M059J (cell line): ENCODE results near the gene ZBTB32. TPM values are rescaled to one million over a fixed set of nuclear protein-coding genes. Genes with fewer than 3 reads are reported as not detected.

ENCODE experiments used
- DNase-seq: peaks from one replicate; pipeline ENCODE4 v3.0.0-alpha.2; 2012; ENCODE audit warnings: low read depth
- total RNA-seq: library from RNA; depleted of rRNA; stranded (reverse); fragments of >200 nt; shearing (Covaris generic); gene quantifications from 2 replicates; pipeline ENCODE4 v1.2.3, GENCODE V29; 2014

Gene ZBTB32
- total RNA-seq, 1 experiment from 2014 or later = not detected

DNA sequence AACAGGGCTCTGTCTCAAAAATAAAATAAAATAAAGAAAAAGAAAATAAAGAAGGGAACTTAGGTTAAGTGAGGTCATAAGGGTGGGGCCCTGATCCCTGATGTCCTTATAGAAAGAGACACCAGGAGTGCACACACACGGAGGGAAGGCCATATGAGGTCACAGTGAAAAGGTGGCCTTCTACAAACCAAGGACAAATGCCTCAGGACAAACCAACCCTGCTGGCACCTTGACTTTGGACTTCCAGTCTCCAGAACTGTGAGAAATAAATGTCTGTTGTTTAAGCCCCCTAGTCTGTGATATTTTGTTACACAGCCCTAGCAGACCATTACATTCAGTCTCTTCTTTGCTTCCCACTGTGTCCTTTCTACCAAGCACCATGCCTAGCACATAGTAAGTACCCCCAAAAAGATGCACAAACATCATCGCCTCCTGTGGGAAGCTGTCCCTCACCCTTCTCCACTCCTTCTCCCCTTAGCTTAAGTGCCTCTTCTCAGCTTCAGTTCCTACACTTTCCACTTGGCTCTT lies 8.4 kb upstream of the ZBTB32 start:
- DNase-seq = no peak

GRCh38 chr19:35696835-35697234 lies 7.5 kb upstream of the ZBTB32 start:
- no peak for DNase-seq

DNA sequence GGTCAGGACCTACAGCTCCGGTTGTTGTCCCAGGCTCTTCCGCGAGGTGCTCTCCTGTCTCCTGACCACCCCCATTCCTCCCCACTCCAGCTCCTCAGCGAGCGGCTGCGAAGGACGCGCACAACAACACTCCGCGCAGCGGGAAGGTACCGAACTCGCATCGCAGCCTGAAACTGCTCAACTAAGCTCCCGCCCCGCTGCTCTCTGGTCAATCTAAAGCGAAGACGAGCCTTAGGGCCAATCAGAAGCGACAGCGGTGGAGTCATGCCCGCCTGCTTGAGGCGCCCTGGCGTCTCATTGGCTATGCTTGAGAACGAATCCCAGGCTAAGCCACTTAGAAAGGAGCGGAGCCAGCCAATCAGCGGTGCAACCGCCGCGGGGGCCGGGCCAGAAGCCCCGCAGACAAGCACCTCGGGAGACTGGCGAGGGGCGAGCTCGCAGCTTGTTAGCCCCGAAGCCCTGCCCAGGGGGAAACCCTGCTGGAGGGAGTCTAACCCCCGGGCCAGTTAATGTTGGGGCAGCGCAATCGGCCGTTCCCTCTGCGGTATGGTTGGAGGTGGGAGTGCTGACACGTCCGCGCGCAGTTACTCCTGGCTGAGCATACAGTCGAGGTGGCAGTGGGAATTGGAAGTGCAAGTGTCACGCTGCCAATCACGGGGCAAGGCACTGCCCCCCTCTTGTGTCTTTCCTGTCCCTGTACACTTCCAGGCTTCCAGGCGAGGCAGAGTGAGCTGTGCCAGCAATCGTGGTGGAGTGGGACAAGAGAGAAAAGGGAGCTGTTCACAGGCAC lies 1.9 kb upstream of the ZBTB32 start:
- peak; percentile 98 for DNase-seq

GRCh38 chr19:35703343-35703742 lies 1.0 kb upstream of the ZBTB32 start:
- no peak for DNase-seq

DNA sequence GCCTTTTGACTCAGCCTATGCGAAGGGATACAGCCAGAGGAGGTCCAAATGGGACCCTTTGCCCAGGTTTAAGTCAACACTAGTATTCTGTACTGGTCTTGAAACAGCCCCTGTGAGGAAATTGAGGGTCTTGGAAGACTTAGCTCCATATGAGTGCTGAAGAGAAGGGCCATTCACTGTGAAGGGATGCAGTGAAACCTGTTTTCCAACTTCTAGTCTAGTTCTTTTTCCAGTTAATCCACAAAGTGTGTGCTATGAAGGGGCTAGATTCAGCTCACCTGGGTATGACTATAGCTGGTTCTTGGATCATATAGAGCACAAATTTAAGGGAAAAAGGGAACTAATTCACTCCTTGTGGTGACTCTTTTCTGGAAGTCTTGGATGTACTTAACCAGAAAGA lies 4.0 kb downstream of the ZBTB32 start:
- DNase-seq = no peak

DNA sequence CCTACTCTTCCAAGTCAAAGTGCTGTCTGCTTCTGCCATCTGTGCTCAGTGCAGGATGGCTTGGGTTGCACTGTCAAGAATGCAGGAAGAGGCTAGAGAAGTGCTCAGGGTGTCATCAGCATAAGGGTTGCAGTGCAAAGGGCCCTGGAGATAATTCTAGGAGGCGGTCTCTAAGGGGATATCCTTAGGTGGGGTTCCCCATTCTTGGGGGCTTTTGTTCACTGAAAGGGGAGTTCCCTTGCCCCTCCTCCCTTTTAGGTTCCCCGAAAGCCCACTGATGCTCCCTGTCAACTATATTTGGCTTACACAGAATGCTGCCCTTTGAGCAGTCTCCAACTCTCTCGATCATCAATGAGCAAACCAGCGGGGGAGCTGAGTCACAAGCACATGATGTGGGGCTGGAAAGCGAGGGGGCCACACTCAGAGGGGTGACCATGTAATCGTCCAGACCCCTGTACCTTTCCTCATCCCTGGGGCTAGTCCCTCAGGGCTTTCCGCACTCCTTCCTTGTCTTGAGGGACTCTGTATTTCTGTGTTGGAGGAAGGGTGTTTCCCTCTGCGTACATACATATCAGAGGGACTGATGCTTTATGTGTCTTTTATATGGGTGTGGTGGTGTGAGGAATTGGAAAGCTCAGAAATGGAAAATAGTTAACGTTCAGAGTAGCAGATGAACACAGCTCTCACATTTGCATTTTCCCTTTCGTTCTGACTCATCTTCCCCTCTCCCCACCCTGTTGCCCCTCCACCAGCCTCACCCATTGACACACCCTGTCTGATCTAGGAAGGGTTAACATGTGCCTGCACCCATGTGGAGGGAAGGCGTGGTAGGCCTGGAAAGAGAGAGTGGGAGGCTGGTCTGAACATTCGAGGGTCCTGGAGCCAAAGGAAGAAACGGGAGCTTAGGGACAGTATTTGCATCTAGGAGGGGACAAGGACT lies 6.7 kb downstream of the ZBTB32 start:
- no peak for DNase-seq

DNA sequence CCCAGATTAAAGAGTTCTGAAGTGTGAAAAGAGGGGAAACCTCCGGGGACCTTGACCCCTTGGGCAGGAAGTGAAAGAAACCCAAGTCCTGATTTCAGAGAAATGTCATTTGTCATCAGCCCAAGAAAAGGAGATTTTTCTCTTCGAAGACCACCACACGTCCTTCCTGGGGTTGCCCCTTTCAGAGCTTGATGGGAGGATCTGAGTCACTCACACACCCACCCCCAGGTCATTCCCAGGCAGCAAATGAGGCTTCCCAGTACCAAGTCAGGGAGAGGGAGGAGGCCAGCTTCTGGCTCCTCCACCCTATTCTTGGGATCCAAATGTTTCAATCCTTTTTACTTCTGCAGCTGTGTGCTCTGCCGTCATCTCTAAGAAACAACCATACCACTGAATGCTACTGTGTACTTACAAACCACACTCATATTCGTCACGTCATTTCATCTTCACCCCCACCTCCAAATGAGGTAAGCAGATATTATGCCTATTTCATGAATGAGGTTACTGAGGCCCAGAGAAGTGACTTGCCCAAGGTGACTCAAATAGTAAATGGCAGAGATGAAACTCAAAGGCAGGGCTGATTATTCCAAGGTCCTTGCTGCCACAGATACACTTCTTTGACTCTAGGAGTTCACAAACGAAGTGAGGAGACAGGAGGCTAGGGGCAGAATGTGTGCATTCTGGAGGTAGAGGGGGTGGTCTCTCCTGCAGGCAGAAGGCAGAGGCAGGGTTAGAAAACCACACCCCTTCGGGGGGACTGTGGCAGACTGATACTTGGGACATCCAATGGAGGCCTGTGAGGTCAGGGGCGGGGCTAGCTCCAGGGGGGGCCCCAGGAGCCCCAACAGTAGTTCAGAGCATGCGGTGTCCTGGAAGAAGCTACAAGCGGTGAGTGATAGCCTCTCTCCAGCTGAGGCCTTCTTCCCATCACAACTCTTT lies 8.5 kb downstream of the ZBTB32 start:
- DNase-seq = no peak

- DNase-seq = no peak
These were observed 9.1 kb downstream of the ZBTB32 start for GRCh38 chr19:35713506-35713850.

- DNase-seq = no peak
These were observed 9.6 kb downstream of the ZBTB32 start for GRCh38 chr19:35713904-35714495.

DNA sequence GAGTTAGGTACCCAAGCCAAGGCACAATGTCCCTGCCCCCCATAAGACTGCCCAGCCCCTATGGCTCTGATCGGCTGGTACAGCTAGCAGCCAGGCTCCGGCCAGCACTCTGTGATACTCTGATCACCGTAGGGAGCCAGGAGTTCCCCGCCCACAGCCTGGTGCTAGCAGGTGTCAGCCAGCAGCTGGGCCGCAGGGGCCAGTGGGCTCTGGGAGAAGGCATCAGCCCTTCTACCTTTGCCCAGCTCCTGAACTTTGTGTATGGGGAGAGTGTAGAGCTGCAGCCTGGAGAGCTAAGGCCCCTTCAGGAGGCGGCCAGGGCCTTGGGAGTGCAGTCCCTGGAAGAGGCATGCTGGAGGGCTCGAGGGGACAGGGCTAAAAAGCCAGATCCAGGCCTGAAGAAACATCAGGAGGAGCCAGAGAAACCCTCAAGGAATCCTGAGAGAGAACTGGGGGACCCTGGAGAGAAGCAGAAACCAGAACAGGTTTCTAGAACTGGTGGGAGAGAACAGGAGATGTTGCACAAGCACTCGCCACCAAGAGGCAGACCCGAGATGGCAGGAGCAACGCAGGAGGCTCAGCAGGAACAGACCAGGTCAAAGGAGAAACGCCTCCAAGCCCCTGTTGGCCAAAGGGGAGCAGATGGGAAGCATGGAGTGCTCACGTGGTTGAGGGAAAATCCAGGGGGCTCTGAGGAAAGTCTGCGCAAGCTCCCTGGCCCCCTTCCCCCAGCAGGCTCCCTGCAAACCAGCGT lies 10.4 kb downstream of the ZBTB32 start:
- no peak for DNase-seq

DNA sequence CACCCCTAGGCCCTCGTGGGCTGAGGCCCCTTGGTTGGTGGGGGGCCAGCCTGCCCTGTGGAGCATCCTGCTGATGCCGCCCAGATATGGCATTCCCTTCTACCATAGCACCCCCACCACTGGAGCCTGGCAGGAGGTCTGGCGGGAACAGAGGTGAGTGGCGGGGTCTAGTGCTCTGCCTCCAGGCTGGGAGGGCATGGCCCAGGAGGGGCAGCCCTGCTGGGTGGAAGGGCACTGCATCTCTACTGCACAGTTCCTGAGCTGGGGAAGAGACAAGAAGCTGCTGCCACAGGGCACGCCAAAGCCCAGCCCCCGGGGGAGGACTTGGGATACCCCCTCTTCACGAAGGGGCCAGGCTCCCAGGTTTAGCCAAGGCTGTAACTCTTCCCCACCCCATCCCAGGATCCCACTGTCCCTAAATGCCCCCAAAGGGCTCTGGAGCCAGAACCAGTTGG lies 11.0 kb downstream of the ZBTB32 start:
- no peak for DNase-seq

GRCh38 chr19:35715981-35716800 lies 11.8 kb downstream of the ZBTB32 start:
- no peak for DNase-seq

DNA sequence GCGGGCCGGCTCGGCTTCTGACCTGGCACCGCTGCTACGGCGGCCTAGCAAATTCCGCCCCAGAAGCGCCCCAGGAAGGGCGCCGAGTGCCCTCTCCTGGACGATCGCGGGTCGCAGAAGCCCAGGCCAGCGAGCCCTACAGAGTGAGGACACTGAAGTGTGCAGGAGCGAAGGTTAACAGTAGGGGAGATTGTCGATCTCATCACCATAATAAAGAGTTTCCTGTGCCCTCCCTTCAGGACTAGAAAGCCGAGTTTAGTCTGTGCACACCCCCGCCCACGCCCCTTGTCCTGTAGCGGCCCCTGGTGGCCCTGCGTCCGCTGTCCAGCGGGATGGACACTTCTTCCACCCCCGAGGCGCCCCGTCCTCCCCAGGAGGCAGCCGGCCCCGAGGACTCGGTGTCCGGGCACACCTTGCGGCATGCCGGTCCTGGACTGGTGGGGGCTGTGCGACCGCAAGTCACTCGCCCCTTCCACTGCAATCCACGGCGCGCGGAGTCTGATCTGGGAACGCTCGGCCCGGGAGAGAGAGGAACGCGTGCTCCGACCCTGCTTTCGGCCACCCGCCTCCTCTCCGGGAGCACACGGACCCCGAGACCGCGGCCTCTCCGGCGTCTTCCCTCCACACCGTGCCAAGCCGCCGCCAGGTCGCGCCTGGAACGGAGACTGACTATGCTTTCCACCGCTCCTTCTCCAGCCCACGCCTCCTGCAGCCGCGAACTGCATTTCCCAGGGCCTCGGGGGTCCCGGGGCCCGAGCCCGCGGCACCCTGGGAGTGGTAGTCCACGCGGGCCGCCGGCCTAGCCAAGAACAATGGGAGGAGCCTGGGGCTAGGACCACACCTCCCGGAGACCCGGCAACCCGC lies 12.7 kb downstream of the ZBTB32 start:
- peak; percentile 94 for DNase-seq

DNA sequence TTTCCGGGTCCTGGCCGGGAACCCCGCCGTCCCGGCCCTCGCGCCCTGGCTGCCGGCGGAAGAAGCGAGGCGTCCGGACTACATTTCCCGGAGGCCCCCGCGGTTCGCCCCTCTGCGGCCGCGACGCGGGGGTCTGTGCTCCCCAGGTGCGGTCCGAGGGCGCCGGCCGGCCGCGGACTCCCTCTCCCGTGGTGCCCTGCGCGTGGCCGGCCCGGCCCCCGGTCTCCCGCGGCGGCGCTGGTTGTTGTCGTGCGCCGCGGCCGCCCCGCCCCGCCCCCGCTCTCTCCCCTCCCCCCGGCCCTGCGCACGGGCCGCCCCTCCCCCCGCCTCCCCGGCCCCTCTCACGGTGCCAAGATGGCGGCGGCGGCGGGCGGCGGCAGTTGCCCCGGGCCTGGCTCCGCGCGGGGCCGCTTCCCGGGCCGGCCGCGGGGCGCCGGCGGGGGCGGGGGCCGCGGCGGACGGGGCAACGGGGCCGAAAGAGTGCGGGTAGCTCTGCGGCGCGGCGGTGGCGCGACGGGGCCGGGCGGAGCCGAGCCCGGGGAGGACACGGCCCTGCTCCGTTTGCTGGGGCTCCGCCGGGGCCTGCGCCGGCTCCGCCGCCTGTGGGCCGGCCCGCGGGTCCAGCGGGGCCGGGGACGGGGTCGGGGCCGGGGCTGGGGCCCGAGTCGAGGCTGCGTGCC lies 13.4 kb downstream of the ZBTB32 start, which contains the start of gene KMT2B:
KMT2B (plus strand) TSS at position 339 of the 680 bp plus-strand sequence; CDS start at position 355, 16 bp downstream.
- no peak for DNase-seq

DNA sequence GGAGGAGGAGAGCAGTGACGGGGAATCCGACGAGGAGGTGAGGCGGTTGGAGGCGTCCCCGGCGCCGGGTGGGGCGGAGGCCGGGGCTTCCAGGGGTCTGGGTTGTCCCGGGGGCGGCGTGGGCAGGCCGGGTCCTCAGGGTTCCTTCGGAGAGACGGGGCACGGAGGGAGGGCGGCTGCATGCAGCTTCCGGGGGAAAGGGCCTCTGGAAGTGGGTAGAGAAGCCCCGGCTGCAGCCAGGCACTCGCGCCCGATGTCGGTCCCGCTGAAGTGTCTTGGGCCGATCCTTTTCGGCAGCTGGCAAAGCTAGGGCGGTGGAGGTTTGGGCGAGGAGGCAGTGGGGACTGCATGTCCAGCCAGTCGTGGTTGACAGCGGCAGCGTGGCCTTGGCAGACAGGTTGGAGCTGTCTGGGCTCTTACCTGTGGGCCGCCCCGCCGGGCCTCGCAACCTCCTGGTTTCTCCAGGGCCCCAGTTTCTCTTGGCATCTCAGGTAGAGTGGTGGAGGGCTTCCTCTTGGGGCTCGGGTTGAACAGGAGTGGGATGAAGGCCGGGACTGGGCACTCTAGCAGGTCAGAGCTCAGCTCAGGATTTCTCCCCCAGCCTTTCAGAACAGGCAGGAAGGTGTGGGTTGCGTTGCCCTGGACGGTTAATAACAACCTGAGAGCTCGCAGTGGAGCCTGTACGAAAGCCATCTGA lies 14.1 kb downstream of the ZBTB32 start:
- DNase-seq = peak; percentile 30

GRCh38 chr19:35719402-35720162 lies 15.2 kb downstream of the ZBTB32 start:
- DNase-seq = no peak
